ENCODE measurements around the gene CALD1. TPM values are rescaled to one million over a fixed set of nuclear protein-coding genes. Genes with fewer than 3 reads are reported as not detected.

CALD1 gene
- total and polyA plus RNA-seq, 11 donors = 89.6 to 186 (median 125) TPM

DNA sequence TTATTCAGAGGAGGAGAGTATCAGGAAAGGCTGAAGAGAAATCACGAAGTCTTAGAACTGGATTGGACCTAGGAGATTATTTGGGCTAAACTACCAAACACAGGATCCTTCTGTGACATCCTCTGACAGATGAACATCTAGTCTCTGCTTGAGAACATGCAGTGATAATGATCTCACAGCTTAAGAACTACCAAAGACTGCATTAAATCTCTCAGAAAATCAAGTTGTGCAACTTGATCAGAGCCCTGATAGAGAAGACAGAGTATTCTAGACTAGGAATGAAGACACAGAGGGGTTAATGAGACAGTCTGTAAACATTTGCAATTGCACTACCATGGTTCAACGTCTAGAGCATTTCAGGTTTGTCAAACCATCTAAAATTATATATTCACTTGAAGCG, 169.7 kb downstream of the CALD1 start:
- Histone ChIP-seq H3K36me3 (peaks cover 0 to 100% (median 86%) of the 10 kb centered on the region in 9 donors), H3K9me3 (no peaks in the 10 kb centered on the region), H3K4me1 (peaks cover 0 to 9% (median 0%) of the 10 kb centered on the region in 12 donors), H3K27ac (peak overlapping the region in 1 of 12 donors; percentile 33), H3K27me3 (no peaks in the 10 kb centered on the region), H3K4me3 (no peak overlapping the region)
- TF ChIP-seq, protein P1, sequence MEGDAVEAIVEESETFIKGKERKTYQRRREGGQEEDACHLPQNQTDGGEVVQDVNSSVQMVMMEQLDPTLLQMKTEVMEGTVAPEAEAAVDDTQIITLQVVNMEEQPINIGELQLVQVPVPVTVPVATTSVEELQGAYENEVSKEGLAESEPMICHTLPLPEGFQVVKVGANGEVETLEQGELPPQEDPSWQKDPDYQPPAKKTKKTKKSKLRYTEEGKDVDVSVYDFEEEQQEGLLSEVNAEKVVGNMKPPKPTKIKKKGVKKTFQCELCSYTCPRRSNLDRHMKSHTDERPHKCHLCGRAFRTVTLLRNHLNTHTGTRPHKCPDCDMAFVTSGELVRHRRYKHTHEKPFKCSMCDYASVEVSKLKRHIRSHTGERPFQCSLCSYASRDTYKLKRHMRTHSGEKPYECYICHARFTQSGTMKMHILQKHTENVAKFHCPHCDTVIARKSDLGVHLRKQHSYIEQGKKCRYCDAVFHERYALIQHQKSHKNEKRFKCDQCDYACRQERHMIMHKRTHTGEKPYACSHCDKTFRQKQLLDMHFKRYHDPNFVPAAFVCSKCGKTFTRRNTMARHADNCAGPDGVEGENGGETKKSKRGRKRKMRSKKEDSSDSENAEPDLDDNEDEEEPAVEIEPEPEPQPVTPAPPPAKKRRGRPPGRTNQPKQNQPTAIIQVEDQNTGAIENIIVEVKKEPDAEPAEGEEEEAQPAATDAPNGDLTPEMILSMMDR (IDR thresholded peaks at IDR 0.05) = no peak
- no peak for TF ChIP-seq POLR2A (IDR thresholded peaks at IDR 0.05)
- DNase-seq = no peak
- 78 to 87% (median 83%) methylated on average over 3 of the region's 3 CpGs for WGBS, 4 donors
- intact Hi-C loops (cut with DNase I) = loop anchor here in 5 of 10 donors (5.0 to 10.0 kb wide), 2 partner anchors 174 to 257 kb away; partner anchors contain the start of gene CALD1 (in 3 of the 5)
- ATAC-seq = no peak

- Histone ChIP-seq H3K36me3 (peaks cover 0 to 100% (median 86%) of the 10 kb centered on the region in 9 donors), H3K9me3 (peaks cover 0 to 4% (median 0%) of the 10 kb centered on the region in 12 donors), H3K27me3 (no peaks in the 10 kb centered on the region), H3K4me1 (no peaks in the 10 kb centered on the region), H3K4me3 (no peak overlapping the region), H3K27ac (no peak overlapping the region)
- intact Hi-C loops (cut with DNase I) = loop anchor here in 6 of 10 donors (2.0 to 5.0 kb wide), 4 partner anchors 262 to 322 kb away; no protein-coding TSS in a partner anchor
- WGBS, 4 donors = 57 to 63% (median 59%) methylated on average over 9 of the region's 9 CpGs
- DNase-seq (no peak), ATAC-seq (peak in 1 of 4 donors; percentile 48)
- TF ChIP-seq, protein P1 (IDR thresholded peaks at IDR 0.05) = peak; percentile 40 to 70 (median 53)
- TF ChIP-seq POLR2A (IDR thresholded peaks at IDR 0.05) = no peak
Observed at GRCh38 chr7:134954197-134955082, 175.0 kb downstream of the CALD1 start.

DNA sequence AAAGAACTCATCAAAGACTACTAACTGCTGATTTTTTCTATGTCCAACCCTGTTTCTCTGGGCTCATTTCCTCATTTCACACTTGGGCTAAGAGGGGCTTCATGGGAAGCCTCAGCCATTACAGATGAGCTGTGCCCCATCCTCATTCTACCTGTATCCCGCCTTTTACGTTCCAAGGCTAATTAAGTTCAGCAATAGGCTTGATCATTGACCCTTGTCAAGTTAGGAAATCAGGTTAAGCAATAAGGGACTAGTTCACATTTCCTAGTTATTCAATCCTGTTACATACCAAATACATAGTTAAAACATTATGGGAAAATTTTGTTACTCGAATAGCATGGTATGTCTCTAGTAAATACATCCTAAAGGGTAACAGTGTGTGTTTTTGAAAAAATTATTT, 177.6 kb downstream of the CALD1 start:
- no peak for TF ChIP-seq POLR2A (IDR thresholded peaks at IDR 0.05)
- TF ChIP-seq, protein P1 (IDR thresholded peaks at IDR 0.05) = no peak
- Histone ChIP-seq H3K36me3 (peaks cover 0 to 100% (median 84%) of the 10 kb centered on the region in 9 donors), H3K4me3 (no peak overlapping the region), H3K27ac (peak overlapping the region in 1 of 12 donors; percentile 21), H3K4me1 (peaks cover 0 to 3% (median 0%) of the 10 kb centered on the region in 12 donors), H3K9me3 (peaks cover 0 to 4% (median 0%) of the 10 kb centered on the region in 12 donors), H3K27me3 (no peaks in the 10 kb centered on the region)
- ATAC-seq (no peak), DNase-seq (no peak)
- 94 to 97% (median 96%) methylated on average over 3 of the region's 3 CpGs for WGBS, 4 donors
- intact Hi-C loops (cut with DNase I) = loop anchor here in 1 of 10 donors (5.0 kb wide), 1 partner anchor 270 kb away; no protein-coding TSS in a partner anchor

GRCh38 chr7:134959810-134960209, 180.4 kb downstream of the CALD1 start:
- TF ChIP-seq, protein P1 (IDR thresholded peaks at IDR 0.05) = no peak
- no peak for TF ChIP-seq POLR2A (IDR thresholded peaks at IDR 0.05)
- Histone ChIP-seq H3K27me3 (no peaks in the 10 kb centered on the region), H3K9me3 (peaks cover 0 to 4% (median 0%) of the 10 kb centered on the region in 12 donors), H3K4me3 (no peak overlapping the region), H3K27ac (peak overlapping the region in 1 of 12 donors; percentile 34), H3K4me1 (peaks cover 0 to 19% (median 0%) of the 10 kb centered on the region in 12 donors), H3K36me3 (peaks cover 0 to 100% (median 87%) of the 10 kb centered on the region in 9 donors)
- 94 to 96% (median 95%) methylated on average over 5 of the region's 5 CpGs for WGBS, 4 donors
- DNase-seq = no peak
- no peak for ATAC-seq
- intact Hi-C loops (cut with DNase I) = loop anchor here in 2 of 10 donors (5.0 kb wide), 2 partner anchors 212 to 273 kb away; partner anchors contain the start of gene CYREN (in 1 of the 2)
